Measurements from ENCODE around the gene HMGN2.

The HMGN2 gene

GRCh38 chr1:26475989-26476388 lies 3.7 kb downstream of the HMGN2 start:
- no peak for TF ChIP-seq CTCF (IDR thresholded peaks at IDR 0.05; ENCODE audit: poor library complexity, severe bottlenecking)
- DNase-seq (ENCODE audit: low spot score) (no peak), ATAC-seq (ENCODE audit: low read depth) (no peak)
- Histone ChIP-seq H3K4me3 (ENCODE audit: severe bottlenecking) (no peak overlapping the region), H3K27me3 (ENCODE audit: insufficient read depth, poor library complexity, severe bottlenecking) (no peaks in the 10 kb centered on the region), H3K27ac (ENCODE audit: poor library complexity, severe bottlenecking) (no peak overlapping the region), H3K4me1 (ENCODE audit: insufficient read depth, poor library complexity, severe bottlenecking) (peaks cover 11% of the 10 kb centered on the region), H3K36me3 (ENCODE audit: low read depth) (peaks cover 58% of the 10 kb centered on the region), H3K9me3 (ENCODE audit: severe bottlenecking) (no peaks in the 10 kb centered on the region)

DNA sequence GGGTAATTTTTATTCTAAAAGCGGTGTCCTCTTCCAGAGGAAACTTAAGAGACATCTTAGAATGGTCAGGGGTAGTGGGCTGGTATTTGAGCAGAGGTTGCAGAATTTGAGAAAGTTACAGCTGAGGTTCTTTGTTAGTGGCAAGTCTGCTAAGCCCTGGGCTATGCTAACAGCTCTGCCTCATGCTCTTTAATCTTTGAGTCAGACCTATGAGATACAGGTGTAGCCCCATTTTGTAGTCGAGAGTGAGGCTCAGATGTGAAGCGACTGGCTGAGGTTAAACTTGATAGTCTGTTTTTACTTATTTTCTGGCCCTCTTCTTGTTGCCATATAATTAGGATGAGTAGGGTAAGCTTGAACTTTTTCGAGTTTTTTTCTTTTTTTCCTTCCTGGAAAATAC lies 4.7 kb downstream of the HMGN2 start:
- no peaks in the 10 kb centered on the region for H3K27me3 ChIP-seq (ENCODE audit: insufficient read depth, poor library complexity, severe bottlenecking)
- H3K36me3 ChIP-seq (ENCODE audit: low read depth) = peaks cover 58% of the 10 kb centered on the region
- DNase-seq (ENCODE audit: low spot score) (no peak), ATAC-seq (ENCODE audit: low read depth) (no peak)
- no peak overlapping the region for H3K4me3 ChIP-seq (ENCODE audit: severe bottlenecking)
- TF ChIP-seq CTCF (IDR thresholded peaks at IDR 0.05; ENCODE audit: poor library complexity, severe bottlenecking) = no peak
- H3K9me3 ChIP-seq (ENCODE audit: severe bottlenecking) = no peaks in the 10 kb centered on the region
- peaks cover 7% of the 10 kb centered on the region for H3K4me1 ChIP-seq (ENCODE audit: insufficient read depth, poor library complexity, severe bottlenecking)
- peak overlapping the region; percentile 7 for H3K27ac ChIP-seq (ENCODE audit: poor library complexity, severe bottlenecking)

GRCh38 chr1:26477446-26478152 lies 5.4 kb downstream of the HMGN2 start:
- no peak for TF ChIP-seq CTCF (IDR thresholded peaks at IDR 0.05; ENCODE audit: poor library complexity, severe bottlenecking)
- Histone ChIP-seq H3K36me3 (ENCODE audit: low read depth) (peaks cover 58% of the 10 kb centered on the region), H3K27me3 (ENCODE audit: insufficient read depth, poor library complexity, severe bottlenecking) (no peaks in the 10 kb centered on the region), H3K9me3 (ENCODE audit: severe bottlenecking) (no peaks in the 10 kb centered on the region), H3K4me1 (ENCODE audit: insufficient read depth, poor library complexity, severe bottlenecking) (peaks cover 7% of the 10 kb centered on the region), H3K27ac (ENCODE audit: poor library complexity, severe bottlenecking) (peak overlapping the region; percentile 7), H3K4me3 (ENCODE audit: severe bottlenecking) (no peak overlapping the region)
- ATAC-seq (ENCODE audit: low read depth) (peak; percentile 24; the same call in 1 of the 3 replicates), DNase-seq (ENCODE audit: low spot score) (no peak)

DNA sequence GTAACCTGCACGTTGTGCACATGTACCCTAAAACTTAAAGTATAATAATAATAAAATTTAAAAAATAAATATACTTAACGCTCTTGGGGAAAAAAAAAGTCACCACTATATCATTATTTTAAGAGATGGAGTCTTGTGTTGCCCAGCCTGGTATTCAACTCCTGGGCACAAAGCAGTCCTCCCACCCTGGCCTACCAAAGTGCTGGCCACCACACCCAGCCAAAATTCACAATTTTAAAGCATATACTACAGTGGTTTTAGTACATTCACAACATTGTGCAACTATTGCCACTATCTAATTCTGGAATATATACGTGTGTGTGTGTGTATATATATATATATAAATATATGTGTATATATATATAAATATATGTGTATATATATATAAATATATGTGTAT lies 5.9 kb downstream of the HMGN2 start:
- DNase-seq (ENCODE audit: low spot score) (no peak), ATAC-seq (ENCODE audit: low read depth) (no peak)

More for the DNA sequence above, 5.9 kb downstream of the HMGN2 start:
- Histone ChIP-seq H3K27me3 (ENCODE audit: insufficient read depth, poor library complexity, severe bottlenecking) (no peaks in the 10 kb centered on the region), H3K4me3 (ENCODE audit: severe bottlenecking) (no peak overlapping the region), H3K36me3 (ENCODE audit: low read depth) (peaks cover 56% of the 10 kb centered on the region), H3K27ac (ENCODE audit: poor library complexity, severe bottlenecking) (no peak overlapping the region), H3K9me3 (ENCODE audit: severe bottlenecking) (no peaks in the 10 kb centered on the region), H3K4me1 (ENCODE audit: insufficient read depth, poor library complexity, severe bottlenecking) (peaks cover 7% of the 10 kb centered on the region)
- no peak for TF ChIP-seq CTCF (IDR thresholded peaks at IDR 0.05; ENCODE audit: poor library complexity, severe bottlenecking)

Data from RWPE2 (cell line).